Breast epithelium (tissue), 3 donors: ENCODE results near the gene PATZ1.

Source experiments
- POLR2AphosphoS5 ChIP-seq, 3 donors: sonication (generic); formaldehyde crosslinking; IDR thresholded peaks; one replicate each; pipeline ENCODE4 v1.6.1; 2017; ENCODE audit warnings: antibody characterized with exemption in 3 of 3
- TF ChIP-seq, protein P1 (sequence below), 3 donors: fragments of 450-650 bp; IDR thresholded peaks; one replicate each; pipeline ENCODE4 v1.5.1; 2016 to 2017; ENCODE audit warnings: antibody characterized with exemption in 3 of 3, mild to moderate bottlenecking in 3 of 3, moderate library complexity in 3 of 3

DNA sequence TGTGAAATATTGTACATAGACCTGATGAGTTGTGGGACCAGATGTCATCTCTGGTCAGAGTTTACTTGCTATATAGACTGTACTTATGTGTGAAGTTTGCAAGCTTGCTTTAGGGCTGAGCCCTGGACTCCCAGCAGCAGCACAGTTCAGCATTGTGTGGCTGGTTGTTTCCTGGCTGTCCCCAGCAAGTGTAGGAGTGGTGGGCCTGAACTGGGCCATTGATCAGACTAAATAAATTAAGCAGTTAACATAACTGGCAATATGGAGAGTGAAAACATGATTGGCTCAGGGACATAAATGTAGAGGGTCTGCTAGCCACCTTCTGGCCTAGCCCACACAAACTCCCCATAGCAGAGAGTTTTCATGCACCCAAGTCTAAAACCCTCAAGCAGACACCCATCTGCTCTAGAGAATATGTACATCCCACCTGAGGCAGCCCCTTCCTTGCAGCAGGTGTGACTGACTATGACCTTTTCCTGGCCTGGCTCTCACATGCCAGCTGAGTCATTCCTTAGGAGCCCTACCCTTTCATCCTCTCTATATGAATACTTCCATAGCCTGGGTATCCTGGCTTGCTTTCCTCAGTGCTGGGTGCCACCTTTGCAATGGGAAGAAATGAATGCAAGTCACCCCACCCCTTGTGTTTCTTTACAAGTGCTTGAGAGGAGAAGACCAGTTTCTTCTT is 66.2 kb downstream of the PATZ1 start:
- TF ChIP-seq, protein P1, sequence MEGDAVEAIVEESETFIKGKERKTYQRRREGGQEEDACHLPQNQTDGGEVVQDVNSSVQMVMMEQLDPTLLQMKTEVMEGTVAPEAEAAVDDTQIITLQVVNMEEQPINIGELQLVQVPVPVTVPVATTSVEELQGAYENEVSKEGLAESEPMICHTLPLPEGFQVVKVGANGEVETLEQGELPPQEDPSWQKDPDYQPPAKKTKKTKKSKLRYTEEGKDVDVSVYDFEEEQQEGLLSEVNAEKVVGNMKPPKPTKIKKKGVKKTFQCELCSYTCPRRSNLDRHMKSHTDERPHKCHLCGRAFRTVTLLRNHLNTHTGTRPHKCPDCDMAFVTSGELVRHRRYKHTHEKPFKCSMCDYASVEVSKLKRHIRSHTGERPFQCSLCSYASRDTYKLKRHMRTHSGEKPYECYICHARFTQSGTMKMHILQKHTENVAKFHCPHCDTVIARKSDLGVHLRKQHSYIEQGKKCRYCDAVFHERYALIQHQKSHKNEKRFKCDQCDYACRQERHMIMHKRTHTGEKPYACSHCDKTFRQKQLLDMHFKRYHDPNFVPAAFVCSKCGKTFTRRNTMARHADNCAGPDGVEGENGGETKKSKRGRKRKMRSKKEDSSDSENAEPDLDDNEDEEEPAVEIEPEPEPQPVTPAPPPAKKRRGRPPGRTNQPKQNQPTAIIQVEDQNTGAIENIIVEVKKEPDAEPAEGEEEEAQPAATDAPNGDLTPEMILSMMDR (IDR thresholded peaks at IDR 0.05): no peak
- TF ChIP-seq POLR2AphosphoS5 (IDR thresholded peaks at IDR 0.05): no peak
